GM18499 (cell line): ENCODE measurements around the gene CTLA4.
"Not testable (repeated sequence)": the region's sequence is repeated elsewhere in the genome, so short reads cannot be mapped to it uniquely, and the experiment has no call there.

Experiments used
- ATAC-seq: cut with Tn5 transposase; IDR thresholded peaks from one replicate; pipeline ENCODE4 v1.9.1; 2021; ENCODE audit warnings: moderate number of reproducible peaks; ENCODE audit not compliant: insufficient read depth, unreplicated experiment

CTLA4 gene

DNA sequence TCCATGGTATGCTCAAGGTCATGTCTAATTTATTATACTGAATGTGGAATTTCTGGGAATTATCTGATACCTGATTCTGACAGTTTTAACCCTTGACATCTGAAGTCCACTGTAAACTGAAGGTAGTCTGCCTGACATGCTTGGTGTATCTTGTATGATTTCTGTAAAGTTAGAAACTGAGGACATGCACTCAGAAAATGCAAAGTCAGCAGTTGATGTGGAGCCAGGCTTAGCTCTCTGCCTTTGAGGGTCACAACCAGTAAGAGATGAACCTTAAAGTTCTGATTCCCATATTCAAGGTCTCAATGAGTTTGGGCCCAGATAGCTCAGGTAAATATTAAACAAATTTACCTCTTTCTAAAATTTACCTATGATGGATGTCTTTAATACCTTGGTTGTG lies 12.3 kb upstream of the CTLA4 start:
- no peak for ATAC-seq

DNA sequence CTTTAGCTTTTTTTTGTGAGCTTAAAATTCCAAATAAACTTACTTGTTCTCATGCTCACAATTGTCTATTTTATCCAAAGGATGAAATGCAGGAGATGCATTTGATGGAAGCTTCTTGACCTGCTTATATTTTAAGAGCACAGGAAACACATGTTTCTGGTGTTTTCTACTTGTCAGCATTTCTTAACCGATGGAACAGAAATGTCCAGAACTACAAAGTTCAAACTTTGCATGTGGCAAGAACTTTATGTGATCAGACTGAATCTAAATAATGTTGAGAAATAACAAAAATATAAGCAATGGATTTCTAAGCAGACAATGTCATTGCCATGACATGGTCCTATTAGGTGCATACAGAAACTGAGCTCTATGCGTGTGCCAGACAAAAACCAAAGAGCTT lies 9.9 kb upstream of the CTLA4 start:
- no peak for ATAC-seq

DNA sequence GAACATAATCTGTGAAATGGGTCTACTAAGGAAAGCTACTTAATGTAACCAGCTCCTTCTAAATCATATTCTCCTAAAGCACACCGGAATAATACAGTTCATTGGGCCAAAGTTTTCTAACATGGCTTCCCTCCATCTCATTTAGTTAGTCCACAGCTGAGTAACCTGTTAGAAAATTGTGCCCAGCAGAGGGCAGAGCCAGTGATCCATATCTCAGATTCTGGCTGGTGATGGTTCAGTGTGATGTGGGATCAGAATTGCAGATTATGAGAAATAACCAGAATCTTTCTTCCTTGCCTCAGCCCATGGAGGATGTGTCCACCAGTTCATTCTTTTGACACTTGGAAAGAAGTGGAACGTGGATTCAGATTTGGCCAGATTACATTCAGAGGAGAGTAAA lies 9.4 kb upstream of the CTLA4 start:
- ATAC-seq = no peak

DNA sequence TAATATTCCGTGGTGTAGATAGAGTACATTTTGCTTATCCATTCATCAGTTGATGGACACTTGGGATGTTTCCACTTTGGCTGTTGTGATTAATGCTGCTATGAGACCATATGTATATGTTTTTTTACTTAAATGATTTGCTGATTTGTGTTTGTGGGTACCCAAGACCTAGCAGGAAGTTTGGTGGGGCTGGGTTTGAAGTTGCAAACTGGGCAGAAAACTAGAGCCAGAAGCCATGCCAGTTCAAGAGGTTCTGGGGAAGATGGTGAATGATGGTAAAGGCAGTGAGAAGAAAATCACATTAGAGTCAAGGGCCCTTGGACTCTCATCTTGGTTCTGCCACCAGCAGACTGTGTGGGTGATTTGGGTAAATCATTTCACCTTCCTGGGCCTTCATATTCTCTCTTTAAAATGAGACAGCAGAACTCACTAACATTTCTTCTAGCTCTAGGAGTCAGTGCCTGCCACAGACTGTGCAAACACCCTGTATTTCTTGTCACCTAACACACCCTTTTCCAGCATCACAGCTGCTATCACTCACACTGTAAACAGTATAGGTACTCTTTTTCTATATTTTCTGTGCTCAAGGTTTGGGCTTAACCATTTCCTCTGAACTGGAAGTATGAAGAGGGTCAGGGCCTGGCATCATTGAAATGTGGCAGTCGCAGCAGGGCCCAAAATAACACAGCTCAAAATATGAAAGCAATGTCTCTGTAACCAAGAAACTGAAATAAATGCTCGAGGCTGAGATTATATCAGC lies 8.4 kb upstream of the CTLA4 start:
- ATAC-seq = no peak

DNA sequence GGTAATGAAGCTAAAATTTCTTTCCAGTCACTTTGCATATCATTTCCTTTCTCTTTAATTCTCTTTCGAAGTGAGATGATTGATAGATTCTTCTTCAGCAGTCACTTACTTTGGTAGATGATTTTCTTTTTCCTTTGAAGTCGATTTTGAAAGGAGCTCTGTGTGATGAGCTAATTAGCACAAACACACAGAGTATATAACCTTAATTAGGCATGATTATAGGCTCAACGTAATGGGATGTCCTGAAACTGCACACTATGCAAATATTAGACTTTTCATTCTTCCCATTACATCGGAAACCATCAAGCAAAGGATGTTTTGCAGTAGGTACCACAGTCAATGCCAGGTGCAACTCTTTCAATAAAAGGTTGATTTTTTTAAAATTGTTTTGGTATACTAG lies 6.4 kb upstream of the CTLA4 start:
- no peak for ATAC-seq

DNA sequence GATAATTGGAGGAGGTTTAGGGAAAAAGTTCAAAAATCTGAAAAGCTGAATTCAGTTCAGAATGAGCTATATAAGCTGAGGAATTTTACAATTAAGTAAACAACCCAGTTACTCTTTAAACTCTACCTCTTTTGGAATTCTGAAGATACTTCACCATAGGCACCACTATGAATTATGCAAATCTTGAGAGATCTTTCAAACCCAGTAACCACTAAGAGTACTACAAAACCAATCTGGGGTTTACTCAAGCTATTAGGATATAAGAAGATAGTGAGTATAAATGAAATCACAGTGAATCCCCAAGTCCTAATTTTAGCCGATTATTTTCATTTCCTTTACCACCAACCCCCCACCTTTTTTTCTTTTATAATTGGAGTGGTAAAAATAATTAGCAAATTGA lies 6.0 kb upstream of the CTLA4 start:
- no peak for ATAC-seq

DNA sequence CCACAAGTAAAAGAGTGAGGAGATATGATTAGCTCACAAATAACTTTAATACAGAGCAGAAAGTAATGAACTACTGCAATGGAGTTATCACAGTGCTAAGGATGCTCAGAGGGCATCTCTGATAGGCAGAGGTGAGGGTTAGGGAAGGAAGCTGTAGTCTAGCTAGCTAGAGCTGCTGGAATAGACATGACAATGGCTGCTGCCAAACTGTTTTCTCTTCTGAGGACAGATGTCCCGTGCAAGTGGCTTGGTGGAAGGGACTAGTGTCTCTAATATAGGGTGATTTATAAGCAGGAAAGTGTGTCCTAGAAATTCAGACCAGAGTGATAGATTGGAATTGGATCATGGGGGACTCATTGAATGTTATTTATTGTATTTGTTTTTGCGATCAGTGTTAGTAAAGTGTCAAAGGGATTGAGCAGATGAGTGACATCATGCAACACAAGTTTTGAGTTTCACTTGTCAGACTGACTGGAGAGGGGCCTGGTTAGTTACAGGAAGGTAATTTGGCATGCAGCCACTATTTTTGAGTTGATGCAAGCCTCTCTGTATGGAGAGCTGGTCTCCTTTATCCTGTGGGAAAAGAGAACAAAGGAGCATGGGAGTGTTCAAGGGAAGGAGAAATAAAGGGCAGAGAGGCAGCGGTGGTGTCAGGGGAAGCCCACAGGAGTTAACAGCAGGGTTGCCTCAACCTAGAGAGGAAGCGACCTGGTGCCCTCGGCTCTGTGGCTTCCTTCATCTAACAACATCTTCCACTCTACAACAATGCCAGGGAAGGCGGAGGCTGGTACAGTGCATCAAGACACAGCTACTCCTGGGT lies 1.9 kb downstream of the CTLA4 start:
- ATAC-seq = no peak

DNA sequence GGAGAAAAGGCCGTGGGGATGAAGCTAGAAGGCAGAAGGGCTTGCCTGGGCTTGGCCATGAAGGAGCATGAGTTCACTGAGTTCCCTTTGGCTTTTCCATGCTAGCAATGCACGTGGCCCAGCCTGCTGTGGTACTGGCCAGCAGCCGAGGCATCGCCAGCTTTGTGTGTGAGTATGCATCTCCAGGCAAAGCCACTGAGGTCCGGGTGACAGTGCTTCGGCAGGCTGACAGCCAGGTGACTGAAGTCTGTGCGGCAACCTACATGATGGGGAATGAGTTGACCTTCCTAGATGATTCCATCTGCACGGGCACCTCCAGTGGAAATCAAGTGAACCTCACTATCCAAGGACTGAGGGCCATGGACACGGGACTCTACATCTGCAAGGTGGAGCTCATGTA lies 2.9 kb downstream of the CTLA4 start:
- no peak for ATAC-seq

DNA sequence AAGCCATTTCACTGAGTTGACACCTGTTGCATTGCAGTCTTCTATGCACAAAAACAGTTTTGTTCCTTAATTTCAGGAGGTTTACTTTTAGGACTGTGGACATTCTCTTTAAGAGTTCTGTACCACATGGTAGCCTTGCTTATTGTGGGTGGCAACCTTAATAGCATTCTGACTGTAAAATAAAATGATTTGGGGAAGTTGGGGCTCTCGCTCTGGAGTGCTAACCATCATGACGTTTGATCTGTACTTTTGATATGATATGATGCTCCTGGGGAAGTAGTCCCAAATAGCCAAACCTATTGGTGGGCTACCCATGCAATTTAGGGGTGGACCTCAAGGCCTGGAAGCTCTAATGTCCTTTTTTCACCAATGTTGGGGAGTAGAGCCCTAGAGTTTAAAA lies 3.4 kb downstream of the CTLA4 start:
- no peak for ATAC-seq

DNA sequence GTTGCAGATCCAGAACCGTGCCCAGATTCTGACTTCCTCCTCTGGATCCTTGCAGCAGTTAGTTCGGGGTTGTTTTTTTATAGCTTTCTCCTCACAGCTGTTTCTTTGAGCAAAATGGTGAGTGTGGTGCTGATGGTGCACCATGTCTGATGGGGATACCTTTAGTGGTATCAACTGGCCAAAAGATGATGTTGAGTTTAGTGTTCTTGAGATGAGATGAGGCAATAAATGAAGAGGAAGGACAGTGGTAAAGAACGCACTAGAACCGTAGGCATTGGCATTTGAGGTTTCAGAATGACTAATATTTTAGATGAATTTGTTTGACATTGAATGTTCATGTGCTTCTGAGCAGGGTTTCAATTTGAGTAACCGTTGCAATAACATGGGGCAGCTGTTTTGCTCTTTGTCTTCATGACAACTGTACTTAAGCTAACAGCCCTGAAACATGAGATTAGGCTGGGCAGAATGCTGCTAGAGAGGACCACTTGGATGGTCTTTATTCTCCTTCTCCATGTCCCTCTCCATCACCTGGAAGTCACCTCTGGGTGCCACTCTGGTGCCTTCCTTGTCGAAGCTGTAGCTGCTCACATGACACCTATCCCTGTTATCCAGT lies 3.9 kb downstream of the CTLA4 start:
- peak; percentile 88 for ATAC-seq

DNA sequence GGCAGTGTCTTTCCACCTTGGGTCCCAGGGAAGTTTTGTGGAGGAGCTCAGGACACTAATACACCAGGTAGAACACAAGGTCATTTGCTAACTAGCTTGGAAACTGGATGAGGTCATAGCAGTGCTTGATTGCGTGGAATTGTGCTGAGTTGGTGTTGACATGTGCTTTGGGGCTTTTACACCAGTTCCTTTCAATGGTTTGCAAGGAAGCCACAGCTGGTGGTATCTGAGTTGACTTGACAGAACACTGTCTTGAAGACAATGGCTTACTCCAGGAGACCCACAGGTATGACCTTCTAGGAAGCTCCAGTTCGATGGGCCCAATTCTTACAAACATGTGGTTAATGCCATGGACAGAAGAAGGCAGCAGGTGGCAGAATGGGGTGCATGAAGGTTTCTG lies 5.9 kb downstream of the CTLA4 start:
- ATAC-seq = no peak

DNA sequence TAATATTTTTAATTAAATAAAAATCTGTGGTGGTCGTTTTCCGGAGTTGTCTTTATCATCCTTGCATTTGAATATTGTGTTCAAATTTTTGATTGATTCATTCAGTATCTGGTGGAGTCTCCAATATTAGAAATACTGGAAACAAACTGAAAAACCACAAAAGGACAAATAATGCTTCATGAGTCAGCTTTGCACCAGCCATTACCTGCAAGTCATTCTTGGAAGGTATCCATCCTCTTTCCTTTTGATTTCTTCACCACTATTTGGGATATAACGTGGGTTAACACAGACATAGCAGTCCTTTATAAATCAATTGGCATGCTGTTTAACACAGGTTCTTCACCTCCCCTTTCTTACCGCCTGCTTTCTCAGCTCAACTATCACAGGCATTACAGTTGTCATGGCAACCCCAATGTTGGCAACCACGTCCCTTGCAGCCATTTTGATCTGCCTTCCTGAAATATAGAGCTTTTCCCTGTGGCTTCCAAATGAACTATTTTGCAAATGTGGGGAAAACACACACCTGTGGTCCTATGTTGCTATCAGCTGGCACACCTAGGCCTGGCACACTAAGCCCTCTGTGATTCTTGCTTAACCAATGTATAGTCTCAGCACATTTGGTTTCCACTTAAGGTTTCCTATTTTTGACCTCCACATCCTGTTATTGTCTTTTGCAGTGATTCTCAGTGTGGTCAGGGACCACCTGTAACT lies 6.5 kb downstream of the CTLA4 start:
- no peak for ATAC-seq

DNA sequence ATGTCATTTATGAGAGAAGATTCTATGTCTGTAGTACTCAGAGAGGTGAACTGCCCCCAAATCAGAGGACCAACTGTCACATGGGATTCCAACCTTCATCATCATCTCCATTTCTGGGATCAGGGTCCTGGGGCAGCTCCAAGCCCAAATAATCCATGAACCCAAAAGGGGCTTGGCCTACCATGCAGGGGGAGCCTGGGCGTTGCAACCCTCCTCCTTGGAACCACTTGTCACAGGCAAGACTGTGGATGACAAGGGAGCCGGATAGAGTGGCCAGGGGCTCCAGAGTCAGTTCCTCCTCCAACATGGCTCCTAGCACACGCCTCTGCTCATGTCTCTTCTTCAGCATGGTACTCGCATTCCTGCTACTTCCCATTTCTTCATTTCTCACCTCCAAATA lies 7.9 kb downstream of the CTLA4 start:
- ATAC-seq = no peak

DNA sequence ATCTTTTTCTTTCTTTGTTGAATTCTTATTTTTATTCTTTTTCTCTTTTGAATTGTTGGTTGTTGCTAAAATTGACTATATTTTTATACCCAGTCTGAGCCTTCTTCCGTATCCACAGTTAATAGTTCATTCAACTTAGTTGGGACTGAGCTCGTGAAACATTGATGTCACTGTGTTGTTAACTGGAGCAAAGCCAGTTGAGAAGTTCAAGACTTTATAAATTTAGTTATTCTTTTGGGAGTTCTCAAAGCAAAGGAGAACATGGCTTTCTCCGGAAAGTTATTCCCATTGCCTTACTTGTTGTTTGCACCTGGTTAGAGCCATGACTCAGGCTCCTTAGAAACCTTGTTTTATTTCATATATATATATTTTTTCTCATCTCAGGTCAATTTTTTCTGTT lies 8.8 kb downstream of the CTLA4 start:
- no peak for ATAC-seq

DNA sequence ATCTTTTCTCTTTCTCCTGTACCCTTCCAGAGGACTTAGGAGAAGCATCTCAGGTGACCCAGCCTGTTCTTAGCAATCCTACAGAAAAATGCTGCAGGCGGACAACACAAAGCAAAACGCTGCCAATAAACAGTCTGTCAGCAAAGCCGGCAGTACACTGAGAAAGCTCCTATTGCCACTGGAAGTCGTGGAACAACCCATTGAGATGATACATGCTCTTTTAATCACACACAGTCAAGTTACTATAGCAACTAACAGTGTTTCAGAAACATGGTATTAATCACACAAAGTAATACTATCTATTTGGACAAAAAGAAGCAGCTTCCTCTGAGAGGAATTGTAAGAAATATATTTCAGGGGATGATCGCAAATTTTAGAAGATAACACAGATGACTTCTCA lies 10.5 kb downstream of the CTLA4 start:
- ATAC-seq = no peak

DNA sequence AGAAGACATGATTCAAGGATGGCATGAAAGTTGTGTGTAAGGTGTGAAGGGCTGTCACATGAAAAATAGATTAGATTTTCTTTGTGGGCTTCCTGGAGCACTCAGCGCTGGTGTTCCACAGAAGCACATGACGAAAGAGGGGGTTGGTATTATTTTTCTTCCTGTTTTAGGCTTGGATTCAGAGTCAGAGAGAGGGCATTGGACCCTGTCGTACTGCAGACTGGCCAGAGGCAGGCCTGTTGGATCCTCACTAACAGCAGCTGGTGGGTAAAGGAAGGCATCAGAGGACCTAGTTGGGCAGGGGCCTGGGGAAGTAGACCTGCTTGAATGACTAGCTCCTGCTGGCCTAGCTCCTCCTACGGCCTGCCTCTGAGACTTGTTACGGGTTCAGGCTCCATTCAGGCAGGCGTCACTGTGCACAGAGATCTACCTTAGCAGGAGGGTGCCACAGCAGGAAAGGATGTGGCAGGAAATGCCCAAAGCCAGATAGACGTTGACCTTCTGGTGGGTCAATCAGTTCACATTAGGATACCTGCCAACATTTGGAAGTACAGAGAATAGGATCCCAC lies 13.1 kb downstream of the CTLA4 start:
- no peak for ATAC-seq

DNA sequence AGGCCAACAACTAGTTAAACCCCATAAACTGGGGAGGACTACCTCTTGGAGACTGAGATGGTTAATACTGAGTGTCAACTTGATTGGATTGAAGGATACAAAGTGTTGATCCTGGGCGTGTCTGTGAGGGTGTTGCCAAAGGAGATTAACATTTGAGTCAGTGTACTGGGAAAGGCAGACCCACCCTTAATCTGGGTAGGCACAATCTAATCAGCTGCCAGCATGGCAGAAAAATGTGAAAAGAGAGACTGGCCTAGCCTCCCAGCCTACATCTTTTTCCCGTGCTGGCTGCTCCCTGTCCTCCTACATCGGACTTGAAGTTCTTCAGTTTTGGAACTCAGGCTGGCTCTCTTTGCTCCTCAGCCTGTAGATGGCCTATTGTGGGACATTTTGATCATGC lies 13.6 kb downstream of the CTLA4 start:
- not testable (repeated sequence) for ATAC-seq

DNA sequence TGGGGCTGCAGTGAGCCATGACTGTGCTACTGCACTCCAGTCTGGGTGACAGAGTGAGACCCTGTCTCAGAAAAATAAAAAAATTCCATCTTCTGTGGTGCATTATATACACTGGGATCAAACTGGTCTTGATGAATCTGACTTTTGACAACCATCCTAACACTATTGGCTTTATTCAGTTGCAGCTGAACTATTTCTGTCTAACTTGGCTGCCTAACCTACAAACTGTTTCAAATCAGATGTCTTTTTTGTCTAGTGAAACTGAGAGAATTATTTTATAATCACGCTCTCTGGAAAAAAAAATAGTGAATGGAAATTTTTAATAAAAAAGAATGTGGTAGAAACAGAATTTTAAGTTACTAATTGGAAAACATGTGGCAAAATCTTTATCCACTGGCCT lies 15.0 kb downstream of the CTLA4 start:
- ATAC-seq = no peak

DNA sequence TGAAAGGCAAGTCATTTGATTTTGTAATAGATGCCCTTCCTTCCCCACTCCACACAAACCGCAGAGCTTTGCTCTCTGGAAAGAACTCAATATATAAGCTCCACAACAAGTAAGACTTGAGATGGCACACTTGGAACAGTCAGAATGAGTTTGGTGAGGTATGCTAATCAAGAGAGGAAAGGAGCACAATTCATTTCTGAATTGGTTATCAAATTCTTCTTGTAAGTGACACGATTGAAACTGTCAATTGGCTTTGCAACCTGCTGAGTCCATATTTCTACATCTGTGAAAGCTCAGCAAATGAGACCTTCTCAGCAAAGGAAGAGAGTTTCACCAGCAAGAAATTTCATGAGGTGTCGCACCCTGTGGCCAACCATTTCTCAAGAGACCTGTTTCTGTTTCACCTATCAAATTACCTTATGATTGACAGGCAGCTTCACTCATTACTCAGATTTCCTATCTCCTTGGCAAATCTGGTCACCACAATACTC lies 19.1 kb downstream of the CTLA4 start:
- no peak for ATAC-seq

DNA sequence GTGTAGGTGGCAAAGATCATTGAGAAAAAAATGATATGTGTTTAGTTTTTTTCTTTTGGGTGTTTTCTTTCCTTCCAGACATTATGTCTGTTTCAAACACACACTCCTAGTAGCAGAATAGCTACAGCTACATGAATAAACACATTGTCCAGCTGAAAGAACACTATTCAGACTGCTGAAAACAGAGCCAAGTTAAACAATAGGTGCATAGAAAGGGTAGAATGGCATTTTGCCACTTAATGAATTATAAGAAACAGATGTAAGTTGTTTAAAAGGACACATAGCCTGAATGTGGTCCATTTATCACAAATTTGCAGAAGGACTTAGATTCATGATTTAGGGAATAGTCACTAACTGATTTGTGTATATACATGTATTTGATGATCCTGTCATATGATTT lies 20.1 kb downstream of the CTLA4 start:
- ATAC-seq = no peak
